ENCODE results near the gene ANKRD30B. TPM values are rescaled to one million over a fixed set of nuclear protein-coding genes. Genes with fewer than 3 reads are reported as not detected.

ANKRD30B gene
- total and polyA plus RNA-seq, 2 of the 8 experiments (the other 6 are each of a cell fraction or from before 2014, with no cell fraction given), result not detected

GRCh38 chr18:14748496-14748895 is 524 bp downstream of the ANKRD30B start:
- Histone ChIP-seq H4K91ac (replicated peaks; ENCODE audit: insufficient read length, low read length) (no peak overlapping the region), H3K4me2 (ENCODE audit: insufficient read depth in 1 of 2, low read depth in 2 of 2, low read length in 2 of 2) (no peak overlapping the region), H3K56ac (replicated peaks; ENCODE audit: insufficient read length, low read depth, low read length) (no peak overlapping the region), H3K79me2 (ENCODE audit: control insufficient read depth in 1 of 2, insufficient read depth in 2 of 2, low read length in 2 of 2) (no peaks in the 10 kb centered on the region), H4K8ac (ENCODE audit: extremely low read depth, insufficient read depth, low read length) (no peak overlapping the region), H2BK12ac (ENCODE audit: low read depth, low read length) (no peak overlapping the region), H2BK120ac (replicated peaks; ENCODE audit: low read depth, low read length) (no peak overlapping the region), H3K27ac (ENCODE audit: low read depth, low read length) (no peak overlapping the region), H3K23me2 (ENCODE audit: low read depth, low read length) (no peaks in the 10 kb centered on the region), H3K9me3 (ENCODE audit: insufficient read depth in 2 of 2, low read depth in 1 of 2, low read length in 1 of 2) (peaks cover 13 to 48% of the 10 kb centered on the region in 2 experiments; a peak in 3 of 4 replicates), H3K4me3 (ENCODE audit: extremely low read depth in 1 of 4, insufficient read depth in 2 of 4, low read depth in 3 of 4, low read length in 4 of 4) (no peak overlapping the region), H3K14ac (ENCODE audit: insufficient read length) (no peak overlapping the region), H3K36me3 (ENCODE audit: control insufficient read depth in 2 of 4, insufficient read depth in 4 of 4, low read length in 3 of 4) (no peaks in the 10 kb centered on the region), H3K4ac (replicated peaks; ENCODE audit: insufficient read length, low read depth, low read length) (no peak overlapping the region), H3K23ac (ENCODE audit: insufficient read length) (no peak overlapping the region), H3K79me1 (ENCODE audit: low read depth, low read length) (no peaks in the 10 kb centered on the region), H3K18ac (ENCODE audit: extremely low read depth, low read length) (no peak overlapping the region), H3K9ac (replicated peaks in 1 of 4; ENCODE audit: extremely low read depth in 1 of 4, low read depth in 3 of 4, low read length in 3 of 4) (no peak overlapping the region), H4K5ac (ENCODE audit: insufficient read length, low read depth, low read length) (no peak overlapping the region), H2BK15ac (ENCODE audit: low read length) (no peak overlapping the region), H2AK5ac (ENCODE audit: low read depth, low read length) (no peak overlapping the region), H3K4me1 (replicated peaks in 1 of 4; ENCODE audit: control insufficient read depth in 3 of 4, insufficient read depth in 4 of 4, low read length in 3 of 4) (no peaks in the 10 kb centered on the region), H2AFZ (ENCODE audit: low read length) (no peak overlapping the region), H3K27me3 (replicated peaks in 1 of 4; ENCODE audit: control insufficient read depth in 3 of 4, extremely low read depth in 1 of 4, insufficient read depth in 3 of 4, low read length in 3 of 4) (no peaks in the 10 kb centered on the region), H2BK5ac (ENCODE audit: low read depth, low read length) (no peak overlapping the region), H4K20me1 (replicated peaks in 1 of 2; ENCODE audit: control insufficient read depth in 1 of 2, insufficient read depth in 2 of 2, low read length in 2 of 2) (no peaks in the 10 kb centered on the region), H2BK20ac (ENCODE audit: low read length) (no peak overlapping the region)
- ChIA-PET POLR2A (ENCODE audit: partially characterized antibody) (no interaction called here), CTCF (ENCODE audit: partially characterized antibody) (no interaction called here)
- FAIRE-seq (no peak), DNase-seq (ENCODE audit: low read depth in 1 of 2, low spot score in 2 of 2) (no peak)
- TF ChIP-seq ATF2 (IDR thresholded peaks at IDR 0.05; ENCODE audit: low read length) (no peak), EP300 (IDR thresholded peaks at IDR 0.05; ENCODE audit: borderline replicate concordance in 1 of 2, low read depth in 2 of 2, low read length in 2 of 2) (no peak), BACH1 (IDR thresholded peaks at IDR 0.05; ENCODE audit: low read length) (no peak), KDM5A (IDR thresholded peaks at IDR 0.05; ENCODE audit: low read length) (no peak)
- 74% methylated on average over 8 of the region's 15 CpGs; no CpG with 5 or more reads in 1 of the 2 experiments for WGBS, 2 experiments (ENCODE audit: extremely low coverage in 1 of 2, insufficient coverage in 1 of 2, insufficient read length in 1 of 2, insufficient replicate concordance in 2 of 2, low coverage in 1 of 2, low lambda C conversion rate in 2 of 2, missing lambda C conversion rate in 1 of 2)
